HG02763 (cell line): ENCODE measurements around the gene NTN5.

Source experiments
- ATAC-seq: cut with Tn5 transposase; IDR thresholded peaks from one replicate; pipeline ENCODE4 v1.9.1; 2021; ENCODE audit warnings: mild to moderate bottlenecking, moderate library complexity; ENCODE audit not compliant: unreplicated experiment

Gene NTN5

DNA sequence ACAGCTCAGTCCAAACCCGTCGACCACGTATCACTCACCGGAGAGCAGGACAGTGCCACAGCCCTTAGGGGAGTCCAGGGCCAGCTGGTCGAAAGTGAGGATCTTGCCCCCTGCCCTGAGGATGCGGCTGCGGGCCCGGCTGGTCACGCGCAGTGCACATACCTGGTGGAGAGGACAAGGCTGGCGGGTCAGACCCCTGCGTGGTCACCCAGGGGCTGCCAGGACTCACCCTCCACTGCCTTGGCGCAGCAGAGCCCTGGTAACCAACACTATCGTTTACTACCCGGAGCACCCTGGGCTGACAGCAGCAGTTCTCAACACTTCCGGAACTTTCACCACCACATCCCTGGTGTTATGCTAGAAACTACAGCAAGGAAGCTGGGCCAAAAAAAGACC is 56.8 kb downstream of the NTN5 start:
- no peak for ATAC-seq

DNA sequence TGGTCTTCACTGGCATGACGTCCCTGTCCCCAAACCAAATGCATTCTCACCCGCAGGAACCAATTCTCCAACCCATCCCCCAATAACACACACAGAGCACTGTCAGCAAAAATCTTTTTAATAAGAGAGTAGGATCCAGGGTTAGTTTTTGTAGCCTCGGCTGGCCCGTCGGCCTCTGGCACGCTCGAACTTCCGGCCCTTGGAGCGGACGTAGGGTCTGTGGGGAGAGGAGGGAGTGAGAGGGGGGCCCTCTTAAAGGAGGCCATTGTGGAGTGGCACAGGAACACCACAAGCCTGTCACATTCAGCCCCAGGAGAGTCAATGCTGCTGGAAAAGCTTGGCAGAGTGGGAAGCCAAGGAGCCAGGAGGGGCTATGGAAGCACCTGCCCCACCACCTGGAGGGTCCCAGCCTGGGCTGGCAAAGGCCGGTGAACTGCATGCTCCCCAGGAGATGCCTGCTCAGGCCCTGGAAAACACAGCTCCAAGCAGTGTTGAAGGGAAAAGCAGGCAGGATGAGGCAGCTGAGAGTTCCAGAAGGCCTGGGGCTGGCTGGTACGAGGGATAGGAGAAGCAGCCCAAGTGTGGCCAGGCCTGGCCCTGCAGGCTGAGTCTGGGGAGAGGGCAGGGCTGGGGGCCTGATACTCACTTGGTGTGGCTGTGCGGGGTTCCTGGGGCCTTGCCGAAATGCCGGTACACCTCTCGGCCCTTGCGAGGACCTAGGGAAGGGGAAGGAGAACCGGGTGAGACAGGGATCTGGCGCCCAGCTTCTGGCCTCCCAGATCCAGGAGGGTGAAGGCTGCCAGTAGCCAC is 57.4 kb downstream of the NTN5 start:
- no peak for ATAC-seq

DNA sequence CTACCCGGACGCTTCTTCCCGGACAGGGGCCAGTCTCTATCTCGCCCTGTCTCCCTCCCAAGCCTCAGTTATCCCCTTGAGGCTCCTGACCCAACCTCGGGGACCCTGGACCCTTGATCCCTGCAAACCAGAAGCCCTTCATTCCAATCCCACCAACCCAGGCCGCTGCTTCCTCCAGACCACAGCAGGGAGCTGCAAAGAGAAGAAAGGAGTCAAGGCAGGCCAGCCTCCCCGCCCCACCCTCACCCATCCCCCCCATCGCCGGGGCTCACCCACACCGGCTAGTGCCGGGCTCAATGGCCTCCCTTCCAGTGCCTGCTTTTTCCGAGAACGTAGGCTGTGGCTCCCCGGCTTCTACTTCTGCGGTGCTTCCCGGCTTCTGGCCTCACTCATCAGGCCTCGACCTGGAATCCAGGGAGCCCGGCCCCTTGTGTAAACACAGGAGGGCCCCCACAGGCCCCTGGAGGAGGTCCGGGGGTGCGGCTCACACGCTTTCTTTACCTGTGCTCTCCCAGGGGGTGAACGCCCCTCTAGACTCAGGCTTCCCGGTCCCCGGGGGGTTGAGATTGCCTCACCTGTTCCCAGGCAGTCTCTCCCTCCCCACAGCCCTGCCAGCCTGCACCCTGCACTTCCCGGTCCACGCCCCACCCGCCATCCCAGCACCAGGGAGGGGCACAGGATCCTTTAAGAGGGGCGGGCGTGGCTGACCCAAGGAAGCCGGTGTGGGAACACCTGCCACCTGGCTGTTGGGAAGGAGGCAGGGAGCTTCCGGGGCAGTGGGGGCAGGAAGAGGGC is 58.2 kb downstream of the NTN5 start, which contains the start of gene FAM83E:
Gene FAM83E, minus strand, starts transcription at position 641 of the 795 bp plus-strand sequence. CDS start 1,704 bp downstream, outside the sequence.
- no peak for ATAC-seq

GRCh38 chr19:48613852-48614435 is 58.9 kb downstream of the NTN5 start:
- ATAC-seq: no peak

DNA sequence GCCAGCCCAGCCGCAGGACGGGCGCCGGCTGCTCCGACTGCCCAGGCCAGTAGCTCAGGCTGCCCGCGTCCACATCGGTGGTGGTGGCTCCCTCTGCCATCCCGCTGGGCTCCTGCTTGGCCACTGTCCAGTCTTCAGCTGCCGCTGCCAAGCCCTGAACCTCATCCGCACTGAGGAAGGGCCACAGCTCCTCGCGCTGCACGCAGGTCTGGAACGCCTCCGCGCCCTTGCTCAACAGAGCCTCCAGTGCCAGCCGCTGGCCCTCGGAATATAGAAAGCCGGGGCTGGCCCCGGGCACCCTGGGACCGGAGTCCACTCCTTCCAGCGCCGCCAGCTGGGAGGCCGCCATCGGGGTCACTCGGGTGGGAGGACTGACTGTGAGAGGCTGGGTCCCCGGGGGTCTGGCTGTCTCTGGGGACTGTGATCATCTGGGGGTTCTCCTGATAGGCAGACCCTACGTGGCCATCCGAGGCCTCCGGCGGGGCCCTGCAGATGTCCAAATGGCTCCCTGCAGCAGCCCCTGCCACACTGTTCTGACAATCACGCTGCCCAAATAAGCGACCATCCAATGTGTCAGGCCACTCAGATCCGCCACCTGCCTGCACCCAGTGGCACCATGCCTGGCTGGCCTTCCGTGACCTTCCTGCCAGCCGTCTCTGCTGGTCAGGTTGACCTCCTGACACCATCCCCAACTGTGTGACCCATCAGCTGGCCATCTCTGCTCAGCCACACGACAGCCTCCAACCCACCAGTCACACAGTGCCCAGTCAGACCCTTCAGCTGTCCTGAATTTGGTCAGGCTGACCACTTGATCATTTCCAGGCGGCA is 59.6 kb downstream of the NTN5 start:
- no peak for ATAC-seq

- no peak for ATAC-seq
Measured at GRCh38 chr19:48611872-48612271, 60.9 kb downstream of the NTN5 start.
